HepG2 (cell line): ENCODE measurements around the gene ESYT3. TPM values are rescaled to one million over a fixed set of nuclear protein-coding genes. Genes with fewer than 3 reads are reported as not detected.

Experiments used
- ATAC-seq: fragments of 200-7000 bp; cut with Tn5 transposase; 3 replicates; pipeline ENCODE4 v1.9.1; 2020; ENCODE audit warnings: mild to moderate bottlenecking, moderate library complexity
- BruUV-seq: library from RNA; stranded (reverse); fragments of 400-500 nt; replicated peaks from 2 replicates; lab custom pipeline; 2021; lab: Mats Ljungman, UMichigan
- CTCF ChIA-PET: fragments of 300-600 bp; formaldehyde crosslinking; extraction: SDS; loops from one replicate; lab custom pipeline; 2021; ENCODE audit warnings: low total read pairs, inconsistent platforms, low intra/inter-chr PET ratio; lab: Yijun Ruan, JAX
- POLR2A ChIA-PET: fragments of 350-600 bp; sonication (Branson Sonifier 250); formaldehyde crosslinking; loops from one replicate; lab custom pipeline; 2020; ENCODE audit warnings: antibody characterized with exemption, inconsistent platforms; lab: Yijun Ruan, JAX
- DNase-seq: peaks from one replicate; pipeline ENCODE4 v3.0.0-alpha.2; 2015; ENCODE audit warnings: low spot score
- FAIRE-seq: peaks from 3 replicates; lab custom pipeline; 2011; peaks lifted over from hg19 to GRCh38; lab: Jason Lieb, UNC
- H2AFZ ChIP-seq: one replicate; pipeline ENCODE4 v1.6.1; 2011; ENCODE audit warnings: low read length, inconsistent platforms
- H3K27ac ChIP-seq: fragments of 300-600 bp; 3 replicates; pipeline ENCODE4 v1.8.0; 2011; ENCODE audit warnings: mixed run types, mild to moderate bottlenecking, mixed read lengths, low read length, inconsistent platforms; ENCODE audit not compliant: insufficient read depth; ENCODE audit errors: extremely low read length
- H3K27me3 ChIP-seq, 2 experiments: fragments of 200-600 bp in 1 of 2; 2 replicates in 1 of 2; 3 replicates in 1 of 2; pipeline versions ENCODE4 v1.6.0 to v1.8.0; 2011; ENCODE audit warnings: low read length in 2 of 2, mild to moderate bottlenecking in 2 of 2, moderate library complexity in 2 of 2, inconsistent platforms in 1 of 2; ENCODE audit not compliant: insufficient read depth in 2 of 2, control insufficient read depth in 1 of 2
- H3K36me3 ChIP-seq, 2 experiments: fragments of 200-600 bp in 1 of 2; replicated peaks in 1 of 2; 2 replicates in 1 of 2; 3 replicates in 1 of 2; pipeline versions ENCODE4 v1.5.1 to v1.8.0; 2011; ENCODE audit warnings: low read length in 2 of 2, inconsistent platforms in 1 of 2; ENCODE audit not compliant: insufficient read depth in 2 of 2, control insufficient read depth in 1 of 2
- H3K4me1 ChIP-seq: 2 replicates; pipeline ENCODE4 v1.5.1; 2012; ENCODE audit warnings: low read length, inconsistent platforms; ENCODE audit not compliant: insufficient read depth
- H3K4me2 ChIP-seq: 2 replicates; pipeline ENCODE4 v1.6.0; 2011; ENCODE audit warnings: low read depth, low read length, inconsistent platforms
- H3K4me3 ChIP-seq, 3 experiments: fragments of 200-600 bp in 1 of 3; sonication (generic), shearing (Covaris generic) in 1 of 3; replicated peaks in 1 of 3; 2 replicates each; pipeline ENCODE4 v1.5.1; 2011 to 2016; ENCODE audit warnings: low read length in 3 of 3, inconsistent platforms in 2 of 3, low read depth in 2 of 3, mild to moderate bottlenecking in 2 of 3, control low read depth in 1 of 3, mixed read lengths in 1 of 3; ENCODE audit not compliant: insufficient read depth in 1 of 3
- H3K79me2 ChIP-seq: one replicate; pipeline ENCODE4 v1.6.1; 2011; ENCODE audit warnings: low read length, inconsistent platforms; ENCODE audit not compliant: insufficient read depth
- H3K9ac ChIP-seq: 2 replicates; pipeline ENCODE4 v1.6.0; 2011; ENCODE audit warnings: mild to moderate bottlenecking, low read depth, low read length, inconsistent platforms; ENCODE audit not compliant: insufficient read depth
- H3K9me3 ChIP-seq: 2 replicates; pipeline ENCODE4 v1.5.1; 2012; ENCODE audit warnings: mild to moderate bottlenecking, low read length
- H4K20me1 ChIP-seq: 2 replicates; pipeline ENCODE4 v1.6.0; 2011; ENCODE audit warnings: inconsistent platforms, mild to moderate bottlenecking, low read length, moderate library complexity; ENCODE audit not compliant: insufficient read depth
- AKAP8 ChIP-seq: sonication (generic); formaldehyde crosslinking; IDR thresholded peaks from 2 replicates; pipeline ENCODE4 v1.5.1; 2020; ENCODE audit warnings: mild to moderate bottlenecking, missing genetic modification reagents
- CENPT ChIP-seq: sonication (generic); formaldehyde crosslinking; IDR thresholded peaks from 2 replicates; pipeline ENCODE4 v1.8.0; 2022; ENCODE audit warnings: low read depth, mild to moderate bottlenecking, moderate library complexity, missing genetic modification reagents
- HHEX ChIP-seq: IDR thresholded peaks from 2 replicates; pipeline ENCODE4 v1.6.1; 2016; ENCODE audit warnings: control low read depth
- NCOA2 ChIP-seq: sonication (generic); formaldehyde crosslinking; IDR thresholded peaks from 2 replicates; pipeline ENCODE4 v1.8.0; 2022; ENCODE audit warnings: inconsistent platforms
- PHF21A ChIP-seq: sonication (generic); formaldehyde crosslinking; IDR thresholded peaks from 2 replicates; pipeline ENCODE4 v1.5.0; 2020; ENCODE audit warnings: mild to moderate bottlenecking, missing genetic modification reagents
- RBM39 ChIP-seq: fragments of 200-400 bp; formaldehyde crosslinking; IDR thresholded peaks from one replicate; pipeline ENCODE4 v1.6.1; 2018; ENCODE audit warnings: antibody characterized with exemption, mild to moderate bottlenecking, low read depth, low read length; ENCODE audit not compliant: poor library complexity, severe bottlenecking
- ZFP82 ChIP-seq: sonication (generic); formaldehyde crosslinking; IDR thresholded peaks from 2 replicates; pipeline ENCODE4 v1.5.1; 2020; ENCODE audit warnings: mild to moderate bottlenecking, missing genetic modification reagents, borderline replicate concordance
- ZNF160 ChIP-seq: sonication (generic); formaldehyde crosslinking; IDR thresholded peaks from 2 replicates; pipeline ENCODE4 v1.8.0; 2022; ENCODE audit warnings: mild to moderate bottlenecking, inconsistent platforms, missing genetic modification reagents
- WGBS: methylation state at CpG from one replicate; pipeline ENCODE4 v1.1.6; 2017; ENCODE audit warnings: low lambda C conversion rate; 5-methylcytosine and 5-hydroxymethylcytosine counted together
- in situ Hi-C: cut with HindIII; loops from 2 replicates; pipeline ENCODE4 v1.10.0; 2017; ENCODE audit warnings: low pct_unique_long_range_greater_than_20kb; ENCODE audit not compliant: extremely low pct_ligation_motif_present
- intact Hi-C: fragments of 100-400 bp; cut with micrococcal nuclease; formaldehyde crosslinking; loops from one replicate; pipeline ENCODE4 v1.10.0; 2022; ENCODE audit not compliant: unreplicated experiment
- polyA plus RNA-seq, 8 experiments: library from polyadenylated mRNA; depleted of rRNA in 3 of 8; stranded (reverse) in 7 of 8; unstranded in 1 of 8; fragments of >200 nt; fragmentation: Illumina TruSeq in 4 of 8; extraction: Trizol in 4 of 8; gene quantifications; 2 replicates each; pipeline versions ENCODE4 v1.2.1 to v1.2.3, GENCODE V29; 2011 to 2016; ENCODE audit warnings: low read depth in 4 of 8, missing spikeins in 1 of 8, mixed read lengths in 1 of 8; ENCODE audit not compliant: insufficient read depth in 1 of 8
- total RNA-seq, 5 experiments: library from RNA; depleted of rRNA; stranded (reverse); fragments of >200 nt; fragmentation: Illumina TruSeq; extraction: Trizol; gene quantifications; 2 replicates each; pipeline ENCODE4 v1.2.3, GENCODE V29; 2016; ENCODE audit warnings: low read depth in 1 of 5
- TF ChIP-seq, protein P1 (sequence below): fragments of 450-650 bp; IDR thresholded peaks from 2 replicates; pipeline ENCODE4 v1.6.1; 2016
- TF ChIP-seq, protein P2 (sequence below): sonication (generic); formaldehyde crosslinking; IDR thresholded peaks from 2 replicates; pipeline ENCODE4 v1.4.0; 2020; ENCODE audit warnings: missing genetic modification reagents, borderline replicate concordance
- TF ChIP-seq, protein P3 (sequence below): sonication (generic); formaldehyde crosslinking; IDR thresholded peaks from 2 replicates; pipeline ENCODE4 v1.4.0; 2020; ENCODE audit warnings: missing genetic modification reagents
- TF ChIP-seq, protein P4 (sequence below): sonication (generic); formaldehyde crosslinking; IDR thresholded peaks from 2 replicates; pipeline ENCODE4 v1.4.0; 2020; ENCODE audit warnings: missing genetic modification reagents

Gene ESYT3
- total and polyA plus RNA-seq, 2 of the 13 experiments (the other 11 are each of a cell fraction or from before 2014, with no cell fraction given) = 1.5 to 4.1 TPM

DNA sequence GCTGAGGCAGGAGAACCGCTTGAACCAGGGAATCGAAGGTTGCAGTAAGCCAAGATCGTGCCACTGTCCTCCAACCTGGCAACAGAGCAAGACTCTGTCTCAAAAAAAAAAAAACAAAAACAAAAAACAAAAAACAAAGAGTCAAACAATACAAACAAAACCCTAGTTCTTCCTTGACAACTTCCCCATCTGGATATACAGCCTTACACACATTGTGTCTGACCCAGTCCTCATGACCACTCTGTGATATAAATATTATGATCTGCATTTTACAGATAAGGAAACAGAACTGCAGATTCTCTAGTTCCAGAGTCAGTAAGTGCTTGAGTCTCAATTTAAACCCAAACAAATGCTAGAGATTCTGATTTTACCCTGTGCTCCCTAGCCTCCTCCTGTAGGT lies 4.8 kb upstream of the ESYT3 start:
- peaks cover 11% of the 10 kb centered on the region for H3K4me1 ChIP-seq
- H3K4me2 ChIP-seq = no peak overlapping the region
- DNase-seq = no peak
- H4K20me1 ChIP-seq = no peaks in the 10 kb centered on the region
- H3K27me3 ChIP-seq = peaks cover 0 to 4% of the 10 kb centered on the region in 2 experiments; a peak in 3 of 5 replicates
- no peaks in the 10 kb centered on the region for H3K79me2 ChIP-seq
- no peaks in the 10 kb centered on the region for H3K36me3 ChIP-seq
- FAIRE-seq = no peak
- no peaks in the 10 kb centered on the region for H3K9me3 ChIP-seq
- in situ Hi-C loops = no loop called here
- ATAC-seq = no peak
- TF ChIP-seq, protein P1, sequence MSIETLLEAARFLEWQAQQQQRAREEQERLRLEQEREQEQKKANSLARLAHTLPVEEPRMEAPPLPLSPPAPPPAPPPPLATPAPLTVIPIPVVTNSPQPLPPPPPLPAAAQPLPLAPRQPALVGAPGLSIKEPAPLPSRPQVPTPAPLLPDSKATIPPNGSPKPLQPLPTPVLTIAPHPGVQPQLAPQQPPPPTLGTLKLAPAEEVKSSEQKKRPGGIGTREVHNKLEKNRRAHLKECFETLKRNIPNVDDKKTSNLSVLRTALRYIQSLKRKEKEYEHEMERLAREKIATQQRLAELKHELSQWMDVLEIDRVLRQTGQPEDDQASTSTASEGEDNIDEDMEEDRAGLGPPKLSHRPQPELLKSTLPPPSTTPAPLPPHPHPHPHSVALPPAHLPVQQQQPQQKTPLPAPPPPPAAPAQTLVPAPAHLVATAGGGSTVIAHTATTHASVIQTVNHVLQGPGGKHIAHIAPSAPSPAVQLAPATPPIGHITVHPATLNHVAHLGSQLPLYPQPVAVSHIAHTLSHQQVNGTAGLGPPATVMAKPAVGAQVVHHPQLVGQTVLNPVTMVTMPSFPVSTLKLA = no peak
- TF ChIP-seq RBM39 = no peak
- TF ChIP-seq, all 625 proteins: peak for 0
- Histone ChIP-seq H3K9ac (no peak overlapping the region), H3K27ac (no peak overlapping the region), H2AFZ (no peak overlapping the region), H3K4me3 (no peak overlapping the region)
- CTCF ChIA-PET = no interaction called here
- intact Hi-C loops = loop anchor here (10.0 kb wide), 1 partner anchor 245 kb away; the partner anchor contains the start of gene ARMC8
- no TSS peak for BruUV-seq
- POLR2A ChIA-PET = no interaction called here
- WGBS = 78% methylated on average over 3 of the region's 3 CpGs

DNA sequence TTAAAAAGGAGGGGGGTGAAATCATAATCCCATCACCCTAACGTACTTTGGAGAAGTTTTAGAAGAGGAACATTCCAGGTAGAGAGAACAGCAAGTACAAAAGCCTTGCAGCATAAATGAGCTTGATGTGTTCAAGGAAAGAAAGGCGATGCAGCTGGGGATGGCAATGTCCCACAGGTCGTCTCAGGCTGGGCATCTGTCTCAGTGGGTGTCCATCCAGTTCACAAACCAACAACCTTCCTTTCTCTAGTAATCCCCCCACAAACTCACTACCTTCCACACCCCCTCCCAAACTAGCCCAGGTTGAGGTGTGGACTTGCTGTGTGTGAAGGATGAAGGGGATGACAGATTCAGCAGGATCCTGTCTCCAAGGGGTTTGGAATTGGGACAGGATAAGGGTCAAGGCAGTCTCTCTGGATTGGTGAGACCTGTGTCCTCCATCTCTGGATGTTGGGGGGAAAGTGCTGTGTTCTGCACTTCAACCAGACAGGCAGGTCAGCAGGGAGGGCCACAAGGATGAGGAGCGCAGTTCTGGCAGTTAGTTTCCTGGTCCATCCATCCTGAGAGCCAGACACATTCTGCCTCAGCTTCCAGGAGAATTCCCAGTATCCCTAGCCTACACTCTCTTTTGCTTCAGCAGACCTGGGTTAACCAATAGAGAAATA lies 1.7 kb upstream of the ESYT3 start:
- ChIA-PET CTCF (no interaction called here), POLR2A (no interaction called here)
- intact Hi-C loops (no loop called here), in situ Hi-C loops (no loop called here)
- FAIRE-seq = no peak
- no peak overlapping the region for H3K27ac ChIP-seq
- H3K27me3 ChIP-seq = peaks cover 0 to 4% of the 10 kb centered on the region in 2 experiments; a peak in 3 of 5 replicates
- H3K79me2 ChIP-seq = no peaks in the 10 kb centered on the region
- H3K4me1 ChIP-seq = peaks cover 19% of the 10 kb centered on the region
- H3K9me3 ChIP-seq = no peaks in the 10 kb centered on the region
- no peak overlapping the region for H3K4me2 ChIP-seq
- H3K36me3 ChIP-seq = no peaks in the 10 kb centered on the region
- DNase-seq = no peak
- ATAC-seq = no peak
- H4K20me1 ChIP-seq = no peaks in the 10 kb centered on the region
- no peak overlapping the region for H3K4me3 ChIP-seq
- no TSS peak for BruUV-seq
- WGBS = 57% methylated on average over 4 of the region's 4 CpGs
- no peak overlapping the region for H3K9ac ChIP-seq
- no peak overlapping the region for H2AFZ ChIP-seq
- TF ChIP-seq HHEX (CRISPR knock-in tag) (no peak), PHF21A (CRISPR knock-in tag) (no peak), NCOA2 (CRISPR knock-in tag) (no peak), CENPT (CRISPR knock-in tag) (no peak), AKAP8 (CRISPR knock-in tag) (no peak), ZNF160 (no peak), ZFP82 (CRISPR knock-in tag) (no peak)
- TF ChIP-seq, protein P2, sequence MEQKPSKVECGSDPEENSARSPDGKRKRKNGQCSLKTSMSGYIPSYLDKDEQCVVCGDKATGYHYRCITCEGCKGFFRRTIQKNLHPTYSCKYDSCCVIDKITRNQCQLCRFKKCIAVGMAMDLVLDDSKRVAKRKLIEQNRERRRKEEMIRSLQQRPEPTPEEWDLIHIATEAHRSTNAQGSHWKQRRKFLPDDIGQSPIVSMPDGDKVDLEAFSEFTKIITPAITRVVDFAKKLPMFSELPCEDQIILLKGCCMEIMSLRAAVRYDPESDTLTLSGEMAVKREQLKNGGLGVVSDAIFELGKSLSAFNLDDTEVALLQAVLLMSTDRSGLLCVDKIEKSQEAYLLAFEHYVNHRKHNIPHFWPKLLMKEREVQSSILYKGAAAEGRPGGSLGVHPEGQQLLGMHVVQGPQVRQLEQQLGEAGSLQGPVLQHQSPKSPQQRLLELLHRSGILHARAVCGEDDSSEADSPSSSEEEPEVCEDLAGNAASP = no peak
- TF ChIP-seq, protein P3, sequence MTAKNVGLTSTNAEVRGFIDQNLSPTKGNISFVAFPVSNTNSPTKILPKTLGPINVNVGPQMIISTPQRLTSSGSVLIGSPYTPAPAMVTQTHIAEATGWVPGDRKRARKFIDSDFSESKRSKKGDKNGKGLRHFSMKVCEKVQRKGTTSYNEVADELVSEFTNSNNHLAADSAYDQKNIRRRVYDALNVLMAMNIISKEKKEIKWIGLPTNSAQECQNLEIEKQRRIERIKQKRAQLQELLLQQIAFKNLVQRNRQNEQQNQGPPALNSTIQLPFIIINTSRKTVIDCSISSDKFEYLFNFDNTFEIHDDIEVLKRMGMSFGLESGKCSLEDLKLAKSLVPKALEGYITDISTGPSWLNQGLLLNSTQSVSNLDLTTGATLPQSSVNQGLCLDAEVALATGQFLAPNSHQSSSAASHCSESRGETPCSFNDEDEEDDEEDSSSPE (CRISPR knock-in tag) = no peak
- TF ChIP-seq, protein P4, sequence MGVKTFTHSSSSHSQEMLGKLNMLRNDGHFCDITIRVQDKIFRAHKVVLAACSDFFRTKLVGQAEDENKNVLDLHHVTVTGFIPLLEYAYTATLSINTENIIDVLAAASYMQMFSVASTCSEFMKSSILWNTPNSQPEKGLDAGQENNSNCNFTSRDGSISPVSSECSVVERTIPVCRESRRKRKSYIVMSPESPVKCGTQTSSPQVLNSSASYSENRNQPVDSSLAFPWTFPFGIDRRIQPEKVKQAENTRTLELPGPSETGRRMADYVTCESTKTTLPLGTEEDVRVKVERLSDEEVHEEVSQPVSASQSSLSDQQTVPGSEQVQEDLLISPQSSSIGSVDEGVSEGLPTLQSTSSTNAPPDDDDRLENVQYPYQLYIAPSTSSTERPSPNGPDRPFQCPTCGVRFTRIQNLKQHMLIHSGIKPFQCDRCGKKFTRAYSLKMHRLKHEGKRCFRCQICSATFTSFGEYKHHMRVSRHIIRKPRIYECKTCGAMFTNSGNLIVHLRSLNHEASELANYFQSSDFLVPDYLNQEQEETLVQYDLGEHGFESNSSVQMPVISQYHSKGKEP (CRISPR knock-in tag) = no peak
